Stimulated activated CD4-positive, alpha-beta T cell treated with anti-CD3 and anti-CD28 coated beads, Interleukin-2, amount 100 ng/mL, for 24 hours (primary cell): ENCODE data around the gene GJB5.
"Not testable (repeated sequence)": the region's sequence is repeated elsewhere in the genome, so short reads cannot be mapped to it uniquely, and the experiment has no call there.

ENCODE experiments used
- DNase-seq, 2 donors: peaks; one replicate each; pipeline ENCODE4 v3.0.0-alpha.2; 2020

GJB5 gene

DNA sequence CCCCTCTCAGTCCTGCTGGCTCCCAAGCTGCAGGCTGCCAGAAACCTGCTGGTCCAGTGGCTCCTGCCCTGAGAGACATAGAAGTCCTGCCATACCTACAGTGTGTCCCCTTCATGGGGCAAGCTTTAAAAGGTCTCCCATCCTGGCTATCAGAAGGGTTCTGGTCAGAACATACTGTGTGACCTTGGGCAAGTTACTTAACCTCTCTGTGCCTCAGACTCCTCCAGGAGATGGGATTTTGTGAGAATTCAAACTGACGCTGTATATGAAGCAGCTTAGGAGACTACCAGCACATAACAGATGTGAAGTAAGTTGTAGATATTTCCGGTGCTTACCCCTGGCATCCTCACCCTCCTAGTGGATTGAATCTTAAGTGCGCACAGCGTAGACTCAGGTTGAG is 8.7 kb upstream of the GJB5 start:
- no peak for DNase-seq

- DNase-seq, result no peak
Measured at GRCh38 chr1:34746785-34747637, 7.8 kb upstream of the GJB5 start.

DNA sequence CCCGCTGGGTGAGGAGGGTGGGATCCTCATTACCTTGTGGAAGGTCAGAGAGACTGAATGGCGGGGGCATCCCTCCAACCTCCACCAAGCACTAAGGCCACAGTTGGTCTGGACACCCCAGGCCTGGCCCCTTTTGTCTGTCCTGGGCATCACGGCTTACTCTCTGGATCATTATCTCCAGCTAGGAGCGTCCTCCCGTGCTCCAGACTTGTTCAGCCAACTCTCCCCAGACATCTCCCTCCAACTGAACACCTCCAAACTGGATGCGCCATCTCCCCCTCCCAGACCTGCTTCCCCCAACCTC is 7.3 kb upstream of the GJB5 start:
- DNase-seq, result no peak

DNA sequence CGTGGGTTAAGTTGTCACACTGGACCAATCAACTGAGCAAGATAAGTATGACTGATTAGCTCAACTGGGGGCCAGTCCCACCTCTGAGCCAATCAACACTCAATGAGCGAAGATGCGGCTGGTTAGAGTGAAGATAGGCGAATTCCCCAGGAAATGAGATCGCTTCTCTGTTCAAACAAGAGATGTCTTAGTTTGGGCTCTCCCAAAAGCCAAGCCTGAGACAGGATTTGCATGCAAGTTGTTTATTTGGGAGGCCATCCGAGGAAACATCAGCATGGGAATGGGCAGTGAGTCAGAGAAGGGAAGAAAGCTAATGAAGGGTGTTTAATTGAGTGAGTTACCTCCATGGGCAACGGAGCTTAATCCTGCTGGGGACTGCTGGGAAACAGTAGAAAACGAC is 4.9 kb upstream of the GJB5 start:
- DNase-seq, result no peak

DNA sequence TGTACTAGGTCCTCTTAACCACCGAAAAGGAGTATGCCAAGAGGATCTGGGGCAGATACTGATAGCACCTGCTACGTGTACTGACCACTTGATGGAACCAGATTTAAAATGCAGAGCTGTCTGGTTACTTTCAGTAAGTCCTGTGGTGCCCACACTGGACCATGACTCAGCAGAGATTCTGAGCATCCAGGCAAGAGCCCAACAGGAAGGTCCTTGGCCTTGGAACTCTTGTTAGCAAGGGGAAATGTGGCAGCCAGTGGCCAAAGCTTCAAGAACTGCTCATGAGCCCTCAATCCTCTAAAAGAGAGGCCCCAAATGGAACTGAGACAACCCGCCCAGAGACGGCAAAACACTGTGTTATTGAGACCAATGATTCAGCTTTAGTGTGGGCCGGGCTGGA is 4.2 kb upstream of the GJB5 start:
- DNase-seq, result no peak

DNA sequence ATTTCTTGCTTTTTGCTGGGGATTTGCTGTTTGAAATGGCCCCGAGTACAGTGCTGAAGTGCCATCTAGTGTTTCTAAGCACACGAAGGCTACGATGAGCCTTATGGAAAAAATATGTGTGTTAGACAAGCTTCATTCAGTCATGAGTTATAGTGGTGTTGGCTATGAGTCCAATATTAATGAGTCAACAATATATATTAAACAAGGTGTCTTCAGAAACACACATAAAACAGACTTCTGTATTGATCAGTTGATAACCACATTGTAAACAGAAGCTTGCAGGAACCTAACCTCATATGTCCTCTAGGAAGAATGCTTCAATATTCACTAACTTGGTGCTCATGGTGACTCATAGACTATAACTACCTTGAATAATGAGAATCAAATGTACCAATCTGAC is 1.7 kb upstream of the GJB5 start:
- no peak for DNase-seq

DNA sequence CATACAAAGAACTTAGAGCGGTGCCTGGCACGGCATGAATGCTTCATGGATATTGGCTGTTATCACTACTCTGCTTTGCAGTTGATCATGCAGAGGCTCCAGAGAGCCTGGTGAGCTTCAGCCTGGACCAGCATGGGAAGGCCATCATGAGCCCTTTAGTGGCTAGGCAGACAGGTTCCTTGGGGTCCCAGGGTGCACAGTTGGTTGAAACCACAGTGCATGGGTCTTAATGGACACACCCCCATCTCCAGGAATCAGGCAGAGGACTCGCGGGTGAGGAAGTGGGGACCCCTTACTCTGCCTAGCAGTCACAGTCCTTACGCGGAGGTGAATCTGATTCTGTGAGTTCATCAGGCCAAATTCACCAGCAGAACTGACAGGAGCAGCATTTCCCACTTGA is 1.1 kb downstream of the GJB5 start:
- no peak for DNase-seq

DNA sequence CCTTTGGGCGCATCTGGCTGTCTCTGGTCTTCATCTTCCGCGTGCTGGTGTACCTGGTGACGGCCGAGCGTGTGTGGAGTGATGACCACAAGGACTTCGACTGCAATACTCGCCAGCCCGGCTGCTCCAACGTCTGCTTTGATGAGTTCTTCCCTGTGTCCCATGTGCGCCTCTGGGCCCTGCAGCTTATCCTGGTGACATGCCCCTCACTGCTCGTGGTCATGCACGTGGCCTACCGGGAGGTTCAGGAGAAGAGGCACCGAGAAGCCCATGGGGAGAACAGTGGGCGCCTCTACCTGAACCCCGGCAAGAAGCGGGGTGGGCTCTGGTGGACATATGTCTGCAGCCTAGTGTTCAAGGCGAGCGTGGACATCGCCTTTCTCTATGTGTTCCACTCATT is 2.5 kb downstream of the GJB5 start:
- DNase-seq, result no peak

DNA sequence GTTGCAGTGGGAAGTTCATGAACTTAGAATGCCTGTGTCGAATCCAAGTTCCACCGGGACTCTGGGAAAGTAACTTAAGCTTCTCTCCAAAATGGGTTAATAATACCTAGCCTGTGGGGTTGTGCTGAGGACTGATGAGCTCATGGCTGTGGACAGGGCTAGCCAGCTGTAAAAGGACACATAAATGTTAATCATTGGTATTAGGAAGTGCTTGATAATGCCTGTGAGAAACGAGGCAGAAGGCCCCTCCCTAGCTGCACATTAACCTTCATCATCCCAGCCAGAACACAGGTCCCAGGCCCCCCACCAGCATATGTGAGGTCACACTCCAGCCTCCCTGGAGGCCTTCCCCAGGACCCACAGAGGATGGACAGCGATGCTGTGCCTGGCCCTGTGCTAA is 3.9 kb downstream of the GJB5 start:
- DNase-seq, result no peak

GRCh38 chr1:34759503-34760357 is 4.9 kb downstream of the GJB5 start, which contains the start of gene GJB4:
Gene GJB4 (plus strand): TSS chr1:34759740. CDS start chr1:34761255, 1,515 bp downstream.
- no peak for DNase-seq

DNA sequence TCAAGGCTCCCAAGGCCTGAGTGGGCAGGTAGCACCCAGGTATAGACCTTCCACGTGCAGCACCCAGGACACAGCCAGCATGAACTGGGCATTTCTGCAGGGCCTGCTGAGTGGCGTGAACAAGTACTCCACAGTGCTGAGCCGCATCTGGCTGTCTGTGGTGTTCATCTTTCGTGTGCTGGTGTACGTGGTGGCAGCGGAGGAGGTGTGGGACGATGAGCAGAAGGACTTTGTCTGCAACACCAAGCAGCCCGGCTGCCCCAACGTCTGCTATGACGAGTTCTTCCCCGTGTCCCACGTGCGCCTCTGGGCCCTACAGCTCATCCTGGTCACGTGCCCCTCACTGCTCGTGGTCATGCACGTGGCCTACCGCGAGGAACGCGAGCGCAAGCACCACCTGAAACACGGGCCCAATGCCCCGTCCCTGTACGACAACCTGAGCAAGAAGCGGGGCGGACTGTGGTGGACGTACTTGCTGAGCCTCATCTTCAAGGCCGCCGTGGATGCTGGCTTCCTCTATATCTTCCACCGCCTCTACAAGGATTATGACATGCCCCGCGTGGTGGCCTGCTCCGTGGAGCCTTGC is 6.4 kb downstream of the GJB5 start:
- DNase-seq, result no peak

- DNase-seq, result no peak
Measured at GRCh38 chr1:34761776-34762307, 7.0 kb downstream of the GJB5 start.

DNA sequence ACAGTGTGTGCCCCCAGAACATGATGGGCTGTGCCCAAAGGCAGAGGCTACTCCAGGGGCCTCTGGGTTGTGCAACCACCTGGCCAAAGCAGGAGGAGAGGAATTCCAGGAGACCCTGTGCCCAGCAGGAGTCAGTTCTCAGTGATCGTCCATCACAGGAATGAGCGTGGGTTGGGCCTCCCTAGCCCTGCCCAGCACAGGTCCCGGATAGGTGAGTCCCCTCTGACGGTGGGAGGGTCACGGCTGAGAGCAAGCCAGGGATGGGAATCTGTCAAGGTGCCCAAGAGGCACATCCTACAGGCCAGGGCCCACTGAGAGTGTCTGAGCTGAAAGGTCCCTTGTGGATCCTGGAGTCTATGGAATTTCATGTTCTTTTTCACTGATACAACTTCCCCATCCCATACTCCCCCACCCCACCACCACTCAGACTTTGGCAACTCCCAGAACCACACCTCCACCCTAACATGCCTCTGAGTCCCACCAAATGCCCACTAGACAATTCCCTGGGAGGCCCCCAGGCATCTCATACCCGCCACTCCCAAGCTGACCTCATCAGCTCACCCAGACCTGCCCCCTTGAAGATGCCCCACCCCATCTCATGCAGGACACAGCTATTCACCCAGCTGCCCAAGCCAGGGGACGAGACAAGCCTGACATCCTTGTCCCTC is 7.8 kb downstream of the GJB5 start:
- no peak for DNase-seq

DNA sequence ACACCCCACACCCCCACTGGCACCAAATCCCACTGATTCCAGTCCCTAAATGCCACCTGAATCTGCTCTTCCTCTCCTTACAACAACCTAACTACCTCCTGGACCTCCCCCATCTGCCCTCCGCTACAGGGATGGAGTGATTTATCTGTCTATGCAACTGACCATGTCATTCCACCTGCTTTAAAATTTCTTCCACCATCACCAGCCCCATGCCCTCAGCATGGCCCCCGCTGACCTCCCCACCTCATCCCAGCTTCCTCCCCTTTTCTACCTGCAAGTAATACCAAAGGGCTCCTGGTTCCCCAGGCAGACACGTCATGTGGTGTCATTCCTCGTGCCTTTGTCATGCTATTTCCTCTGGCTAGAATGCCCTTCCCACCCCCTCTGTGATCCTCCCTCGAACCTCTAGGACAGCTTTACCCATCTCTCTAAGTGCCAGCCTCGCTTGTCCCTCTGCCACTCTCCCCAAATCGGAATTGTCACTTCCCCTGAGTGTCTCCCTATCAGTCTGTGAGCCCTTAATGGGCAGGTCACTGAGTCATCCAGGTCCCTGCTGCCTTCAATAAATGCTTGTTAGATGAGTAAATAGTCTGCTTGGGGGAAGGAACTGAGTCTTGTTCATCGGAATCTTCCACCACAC is 8.4 kb downstream of the GJB5 start:
- DNase-seq, result no peak

GRCh38 chr1:34768856-34769255 is 14.0 kb downstream of the GJB5 start:
- DNase-seq, result no peak

- no peak for DNase-seq
Measured at GRCh38 chr1:34770891-34771504, 16.2 kb downstream of the GJB5 start.

- DNase-seq, result no peak
Measured at GRCh38 chr1:34771573-34772371, 16.9 kb downstream of the GJB5 start.

- DNase-seq, result not testable (repeated sequence)
Measured at GRCh38 chr1:34773114-34773513, 18.3 kb downstream of the GJB5 start.

- DNase-seq, result no peak
Measured at GRCh38 chr1:34774957-34775356, 20.1 kb downstream of the GJB5 start.

DNA sequence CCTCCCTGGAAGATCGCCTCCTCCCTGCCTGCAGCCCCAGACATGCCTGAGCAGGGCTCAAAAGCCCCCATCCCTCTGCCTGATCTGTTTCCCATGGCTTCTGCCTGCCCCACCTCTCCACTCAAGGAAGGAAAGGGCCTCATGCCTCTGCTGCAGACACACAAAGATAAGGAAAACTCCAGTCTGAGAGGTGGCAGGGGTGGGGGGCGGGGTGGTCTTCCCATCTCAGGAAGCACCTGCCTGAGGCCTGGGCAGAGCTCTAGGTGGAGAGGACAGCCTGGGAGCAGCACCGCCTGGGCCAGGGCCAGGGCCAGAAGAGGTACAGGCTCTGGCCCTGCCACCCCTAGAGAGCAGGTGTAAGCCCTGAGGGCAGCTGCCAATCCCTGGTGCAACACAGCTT is 22.1 kb downstream of the GJB5 start:
- no peak for DNase-seq
